Stomach (tissue), 9 donors: Measurements from ENCODE around the gene ETV6. TPM values are rescaled to one million over a fixed set of nuclear protein-coding genes. Genes with fewer than 3 reads are reported as not detected.
A peak's percentile ranks its signal among the peaks of the same experiment; 100 is the strongest.

ENCODE experiments used
- DNase-seq, 2 donors: peaks; one replicate each; pipeline versions ENCODE4 v3.0.0 to v3.0.0-alpha.2; 2013 to 2019
- H3K27ac ChIP-seq, 5 donors: fragments of 200-600 bp in 4 of 5; sonication (generic) in 4 of 5; one replicate each; pipeline ENCODE4 v1.5.1; 2013 to 2019; ENCODE audit warnings: mild to moderate bottlenecking in 1 of 5, moderate library complexity in 1 of 5
- H3K27me3 ChIP-seq, 3 donors: fragments of 200-600 bp; sonication (generic); one replicate each; pipeline ENCODE4 v1.5.1; 2017 to 2019; ENCODE audit warnings: mixed run types in 1 of 3
- H3K36me3 ChIP-seq, 4 donors: fragments of 200-600 bp; sonication (generic); 1 replicate in 3 of 4; 2 replicates in 1 of 4; pipeline ENCODE4 v1.5.1; 2016 to 2019
- H3K4me1 ChIP-seq, 4 donors: fragments of 200-600 bp; sonication (generic); one replicate each; pipeline ENCODE4 v1.5.1; 2016 to 2019
- H3K4me3 ChIP-seq, 4 donors: fragments of 200-600 bp; sonication (generic) in 3 of 4; one replicate each; pipeline ENCODE4 v1.5.1; 2016 to 2019; ENCODE audit warnings: mild to moderate bottlenecking in 1 of 4
- H3K9me3 ChIP-seq, 4 donors: fragments of 200-600 bp; sonication (generic); one replicate each; pipeline ENCODE4 v1.5.1; 2016 to 2019
- EP300 ChIP-seq: sonication (generic); formaldehyde crosslinking; IDR thresholded peaks from one replicate; pipeline ENCODE4 v1.6.1; 2017; ENCODE audit warnings: antibody characterized with exemption
- POLR2A ChIP-seq, 4 donors: fragments of 450-650 bp; IDR thresholded peaks; one replicate each; pipeline ENCODE4 v1.6.1; 2016; ENCODE audit warnings: antibody characterized with exemption in 4 of 4, control low read depth in 2 of 4, mild to moderate bottlenecking in 1 of 4, moderate library complexity in 1 of 4
- POLR2AphosphoS5 ChIP-seq, 3 donors: sonication (generic); formaldehyde crosslinking; IDR thresholded peaks; one replicate each; pipeline ENCODE4 v1.6.1; 2016; ENCODE audit warnings: antibody characterized with exemption in 3 of 3
- WGBS, 5 donors: extraction: QIAGEN DNeasy Blood & Tissue Kit in 3 of 5; methylation state at CpG; one replicate each; pipeline versions ENCODE4 v1.1.5 to v1.1.7; 2013 to 2018; 5-methylcytosine and 5-hydroxymethylcytosine counted together
- intact Hi-C: fragments of 100-400 bp; cut with DNase I; formaldehyde crosslinking; loops from one replicate; pipeline ENCODE4 v1.15.1; 2023; ENCODE audit warnings: low total_unique reads
- polyA plus RNA-seq, 3 donors: library from polyadenylated mRNA; stranded (reverse); fragments of 200-250 nt; gene quantifications; one replicate each; pipeline ENCODE4 v1.2.3, GENCODE V29; 2013
- total RNA-seq, 5 donors: library from RNA; depleted of rRNA; stranded (reverse); fragments of >200 nt; gene quantifications; one replicate each; pipeline versions ENCODE4 v1.1.0 to v1.2.3, GENCODE V29; 2014 to 2016
- TF ChIP-seq, protein P1 (sequence below), 7 experiments: fragments of 450-650 bp in 4 of 7; fragments of 200-600 bp in 3 of 7; sonication (generic) in 3 of 7; IDR thresholded peaks; one replicate each; pipeline ENCODE4 v1.5.1; 2016 to 2019; ENCODE audit warnings: antibody characterized with exemption in 7 of 7, control low read depth in 2 of 7, mild to moderate bottlenecking in 1 of 7
- donor health status: healthy with polysubstance abuse.
- donor health status: Bipolar disorder and iron deficiency.
- donor health status: healthy.

The ETV6 gene
- total and polyA plus RNA-seq, 8 donors, result 4.1 to 60.3 (median 13.4) TPM

- Histone ChIP-seq H3K27me3 (no peaks in the 10 kb centered on the region), H3K4me3 (no peak overlapping the region), H3K36me3 (no peaks in the 10 kb centered on the region), H3K9me3 (no peaks in the 10 kb centered on the region), H3K4me1 (peaks cover 27 to 54% (median 40%) of the 10 kb centered on the region in 4 donors), H3K27ac (peak overlapping the region in 3 of 5 donors; percentile 31 to 78 (median 70))
- intact Hi-C loops, result no loop called here
- no peak for TF ChIP-seq POLR2A (IDR thresholded peaks at IDR 0.05)
- no peak for TF ChIP-seq EP300
- TF ChIP-seq, protein P1, sequence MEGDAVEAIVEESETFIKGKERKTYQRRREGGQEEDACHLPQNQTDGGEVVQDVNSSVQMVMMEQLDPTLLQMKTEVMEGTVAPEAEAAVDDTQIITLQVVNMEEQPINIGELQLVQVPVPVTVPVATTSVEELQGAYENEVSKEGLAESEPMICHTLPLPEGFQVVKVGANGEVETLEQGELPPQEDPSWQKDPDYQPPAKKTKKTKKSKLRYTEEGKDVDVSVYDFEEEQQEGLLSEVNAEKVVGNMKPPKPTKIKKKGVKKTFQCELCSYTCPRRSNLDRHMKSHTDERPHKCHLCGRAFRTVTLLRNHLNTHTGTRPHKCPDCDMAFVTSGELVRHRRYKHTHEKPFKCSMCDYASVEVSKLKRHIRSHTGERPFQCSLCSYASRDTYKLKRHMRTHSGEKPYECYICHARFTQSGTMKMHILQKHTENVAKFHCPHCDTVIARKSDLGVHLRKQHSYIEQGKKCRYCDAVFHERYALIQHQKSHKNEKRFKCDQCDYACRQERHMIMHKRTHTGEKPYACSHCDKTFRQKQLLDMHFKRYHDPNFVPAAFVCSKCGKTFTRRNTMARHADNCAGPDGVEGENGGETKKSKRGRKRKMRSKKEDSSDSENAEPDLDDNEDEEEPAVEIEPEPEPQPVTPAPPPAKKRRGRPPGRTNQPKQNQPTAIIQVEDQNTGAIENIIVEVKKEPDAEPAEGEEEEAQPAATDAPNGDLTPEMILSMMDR (IDR thresholded peaks at IDR 0.05), result no peak
- TF ChIP-seq POLR2AphosphoS5 (IDR thresholded peaks at IDR 0.05), result no peak
- peak in 1 of 2 donors; percentile 47 for DNase-seq
- WGBS, 5 donors, result 15 to 35% (median 23%) methylated on average over 3 of the region's 3 CpGs
These were observed 161.5 kb downstream of the ETV6 start for GRCh38 chr12:11811008-11811407.

GRCh38 chr12:11812241-11812585 lies 162.7 kb downstream of the ETV6 start:
- no peaks in the 10 kb centered on the region for H3K36me3 ChIP-seq

GRCh38 chr12:11812586-11813437 lies 163.3 kb downstream of the ETV6 start:
- peak overlapping the region; percentile 19 to 33 (median 23) for H3K4me3 ChIP-seq
- H3K27me3 ChIP-seq, result no peaks in the 10 kb centered on the region
- no peaks in the 10 kb centered on the region for H3K36me3 ChIP-seq
- TF ChIP-seq POLR2A (IDR thresholded peaks at IDR 0.05) (no peak), EP300 (no peak), POLR2AphosphoS5 (IDR thresholded peaks at IDR 0.05) (no peak)
- TF ChIP-seq, protein P1 (IDR thresholded peaks at IDR 0.05), result peak in 1 of 7 experiments; percentile 17
- DNase-seq, result peak in 1 of 2 donors; percentile 71
- peaks cover 27 to 56% (median 41%) of the 10 kb centered on the region in 4 donors for H3K4me1 ChIP-seq
- WGBS, 5 donors, result 12 to 16% (median 13%) methylated on average over 17 to 18 of the region's 18 CpGs
- H3K9me3 ChIP-seq, result no peaks in the 10 kb centered on the region
- H3K27ac ChIP-seq, result peak overlapping the region; percentile 11 to 78 (median 67)
- intact Hi-C loops, result no loop called here

More at GRCh38 chr12:11812241-11812585, 162.7 kb downstream of the ETV6 start:
- intact Hi-C loops, result no loop called here
- WGBS, 5 donors, result 39 to 67% (median 56%) methylated on average over 2 of the region's 2 CpGs
- no peak for TF ChIP-seq POLR2AphosphoS5 (IDR thresholded peaks at IDR 0.05)
- TF ChIP-seq POLR2A (IDR thresholded peaks at IDR 0.05), result no peak
- no peak for TF ChIP-seq EP300
- TF ChIP-seq, protein P1 (IDR thresholded peaks at IDR 0.05), result no peak
- Histone ChIP-seq H3K27ac (peak overlapping the region; percentile 11 to 78 (median 67)), H3K4me3 (peak overlapping the region in 2 of 4 donors; percentile 19 to 27), H3K27me3 (no peaks in the 10 kb centered on the region), H3K4me1 (peaks cover 27 to 54% (median 38%) of the 10 kb centered on the region in 4 donors), H3K9me3 (no peaks in the 10 kb centered on the region)
- DNase-seq, result no peak

DNA sequence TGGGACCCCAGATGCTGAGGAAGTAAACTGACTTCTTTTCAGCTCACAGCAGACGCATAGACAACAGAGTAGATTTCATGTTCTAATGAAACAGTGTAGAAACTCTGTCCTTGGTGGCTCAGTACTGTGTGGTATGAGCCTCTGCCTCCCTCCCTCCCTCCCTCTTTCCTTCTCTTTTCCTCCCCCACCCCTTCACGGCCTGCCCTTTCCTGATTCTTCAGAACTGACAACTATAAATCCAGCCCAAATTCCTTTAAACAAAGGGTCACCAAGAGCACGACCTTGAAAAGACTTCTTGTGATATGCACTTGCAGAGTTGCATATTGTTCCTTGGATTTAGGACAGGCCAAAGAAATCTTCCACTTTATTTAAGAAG lies 164.0 kb downstream of the ETV6 start:
- WGBS, 5 donors, result 13 to 18% (median 16%) methylated on average over 3 of the region's 3 CpGs

More for the DNA sequence above, 164.0 kb downstream of the ETV6 start:
- peak overlapping the region in 4 of 5 donors; percentile 62 to 78 (median 68) for H3K27ac ChIP-seq
- intact Hi-C loops, result no loop called here
- no peaks in the 10 kb centered on the region for H3K9me3 ChIP-seq
- H3K27me3 ChIP-seq, result no peaks in the 10 kb centered on the region
- peaks cover 27 to 59% (median 43%) of the 10 kb centered on the region in 4 donors for H3K4me1 ChIP-seq
- TF ChIP-seq POLR2A (IDR thresholded peaks at IDR 0.05), result no peak
- no peak for TF ChIP-seq POLR2AphosphoS5 (IDR thresholded peaks at IDR 0.05)
- TF ChIP-seq EP300, result no peak
- TF ChIP-seq, protein P1 (IDR thresholded peaks at IDR 0.05), result no peak
- H3K4me3 ChIP-seq, result peak overlapping the region in 3 of 4 donors; percentile 19 to 33 (median 27)
- no peaks in the 10 kb centered on the region for H3K36me3 ChIP-seq
- no peak for DNase-seq
